Stimulated activated CD4-positive, alpha-beta T cell treated with anti-CD3 and anti-CD28 coated beads, Interleukin-15, amount 100 ng/mL, for 48 hours (primary cell): ENCODE results near the gene TMEM171.

Experiments used
- DNase-seq, 2 donors: peaks; one replicate each; pipeline ENCODE4 v3.0.0-alpha.2; 2020; ENCODE audit warnings: low read depth in 2 of 2

Gene TMEM171, protein sequence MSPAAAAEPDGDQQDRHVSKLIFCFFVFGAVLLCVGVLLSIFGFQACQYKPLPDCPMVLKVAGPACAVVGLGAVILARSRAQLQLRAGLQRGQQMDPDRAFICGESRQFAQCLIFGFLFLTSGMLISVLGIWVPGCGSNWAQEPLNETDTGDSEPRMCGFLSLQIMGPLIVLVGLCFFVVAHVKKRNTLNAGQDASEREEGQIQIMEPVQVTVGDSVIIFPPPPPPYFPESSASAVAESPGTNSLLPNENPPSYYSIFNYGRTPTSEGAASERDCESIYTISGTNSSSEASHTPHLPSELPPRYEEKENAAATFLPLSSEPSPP

DNA sequence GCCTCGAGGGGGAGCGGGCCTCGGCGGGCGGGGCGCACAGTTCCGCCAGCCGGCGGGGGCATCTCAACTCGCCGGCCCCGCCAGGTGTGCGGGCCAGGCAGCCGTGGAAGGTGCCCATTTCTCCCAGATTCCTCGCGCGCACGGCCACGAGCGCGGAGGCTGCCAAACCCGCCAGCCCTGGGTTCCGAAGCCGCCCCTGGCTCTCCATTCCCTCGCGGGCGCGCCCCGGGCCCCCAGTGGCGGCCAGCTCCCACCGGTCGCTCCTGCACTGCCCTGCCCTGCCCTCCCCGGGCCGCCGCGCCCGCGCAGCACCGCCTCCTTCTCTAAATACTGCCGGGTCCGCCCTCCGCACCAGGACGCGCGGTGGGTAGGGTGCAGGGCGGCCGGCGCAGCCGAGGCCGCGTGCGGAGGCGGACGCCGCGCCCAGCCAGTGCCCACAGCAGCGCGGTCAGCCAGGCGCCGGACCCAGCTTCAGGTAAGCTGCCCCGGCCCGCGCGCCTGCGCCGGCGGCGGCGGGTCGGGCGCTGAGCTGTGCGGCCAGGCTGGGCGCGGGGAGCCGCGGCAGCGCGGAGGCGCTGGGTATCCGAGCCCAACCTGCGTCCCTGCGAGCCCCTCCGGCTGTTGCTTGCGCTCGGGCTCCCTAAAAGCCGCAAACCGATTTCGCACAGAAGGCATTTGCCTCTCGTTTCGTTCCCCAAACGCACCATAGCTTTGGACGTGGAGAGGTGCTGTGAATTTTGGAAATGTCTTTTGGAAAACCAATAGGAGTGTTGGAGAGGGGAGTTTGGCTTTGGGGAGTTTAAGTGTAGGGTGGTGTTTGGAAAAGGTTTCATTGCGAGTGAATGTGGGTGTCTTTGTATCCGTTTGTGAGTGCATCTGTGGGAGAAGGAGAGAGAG is at the start of gene TMEM171:
TSS of gene TMEM171 (plus strand) at position 354 of the 897 bp plus-strand sequence. CDS start 2,799 bp downstream, outside the sequence.
- DNase-seq: no peak

DNA sequence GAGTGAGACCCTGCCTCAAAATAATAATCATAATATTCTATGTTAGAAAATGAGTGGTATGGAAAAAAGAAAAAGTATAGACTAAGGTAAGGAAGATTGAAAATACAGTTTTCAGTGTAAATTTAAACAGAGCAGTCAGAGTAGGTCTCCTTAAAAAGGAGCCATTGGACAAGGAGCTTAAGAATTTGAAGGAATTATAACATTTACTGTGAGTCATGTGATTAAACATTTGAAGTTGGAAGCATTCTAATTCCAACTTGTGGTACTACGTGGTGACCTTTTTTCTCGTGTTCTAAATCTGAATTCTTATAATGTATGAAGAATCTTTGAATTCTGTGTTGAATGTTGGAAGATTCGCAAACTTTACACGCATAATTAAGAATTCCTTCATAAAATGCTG is 39.3 kb upstream of the TMEM171 start:
- DNase-seq: no peak

DNA sequence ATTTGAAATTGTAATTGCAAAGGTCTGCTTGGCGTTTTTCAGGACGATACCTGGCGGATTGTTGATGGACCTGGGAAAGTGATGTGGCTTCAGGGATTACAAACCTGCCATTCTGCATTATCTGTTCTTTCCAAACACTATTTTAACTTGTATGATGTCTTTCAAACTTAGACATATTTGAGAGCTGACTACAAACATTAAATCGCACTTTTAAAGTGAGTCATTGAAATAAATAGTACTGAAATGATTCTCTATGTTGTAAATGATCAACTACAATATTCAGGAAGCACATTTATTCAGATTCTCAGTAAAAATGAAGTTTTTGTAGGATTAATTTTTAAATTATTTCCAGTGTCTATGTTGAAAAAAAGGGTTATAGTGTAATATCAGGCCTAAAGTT is 32.3 kb upstream of the TMEM171 start:
- no peak for DNase-seq

DNA sequence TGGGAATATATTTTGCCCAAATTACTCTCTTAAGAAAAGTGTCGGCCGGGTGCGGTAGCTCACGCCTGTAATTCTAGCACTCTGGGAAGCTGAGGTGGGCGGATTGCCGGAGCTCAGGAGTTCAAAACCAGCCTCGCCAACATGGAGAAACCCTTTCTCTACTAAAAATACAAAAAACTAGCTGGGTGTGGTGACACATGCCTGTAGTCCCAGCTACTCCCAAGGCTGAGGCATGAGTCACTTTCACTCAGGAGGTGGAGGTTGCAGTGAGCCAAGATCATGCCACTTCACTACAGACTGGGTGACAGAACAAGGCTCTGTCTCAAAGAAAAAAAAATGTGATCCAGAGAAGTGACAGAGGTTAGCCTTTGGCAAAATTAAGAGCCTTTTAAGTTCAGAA is 26.4 kb upstream of the TMEM171 start:
- peak; percentile 6 to 18 for DNase-seq

DNA sequence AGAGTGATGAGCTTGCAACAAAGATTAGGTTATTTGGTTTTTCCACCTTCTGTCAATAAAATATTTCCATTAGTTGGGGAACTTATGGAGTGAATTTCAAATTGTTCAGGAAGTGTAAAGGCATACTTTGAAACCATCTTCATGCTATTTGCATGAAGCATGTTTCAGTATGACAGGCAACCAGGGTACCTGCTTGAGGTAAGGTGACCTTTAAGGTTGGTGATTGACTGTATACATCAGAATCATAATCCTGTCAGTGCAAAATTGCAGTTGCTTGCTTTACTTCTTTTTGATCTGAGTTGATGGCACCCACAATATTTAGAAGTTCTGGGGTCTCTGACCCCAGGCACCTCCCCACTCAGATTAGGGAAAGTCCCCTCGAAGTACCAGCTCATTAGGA is 26.0 kb upstream of the TMEM171 start:
- no peak for DNase-seq

DNA sequence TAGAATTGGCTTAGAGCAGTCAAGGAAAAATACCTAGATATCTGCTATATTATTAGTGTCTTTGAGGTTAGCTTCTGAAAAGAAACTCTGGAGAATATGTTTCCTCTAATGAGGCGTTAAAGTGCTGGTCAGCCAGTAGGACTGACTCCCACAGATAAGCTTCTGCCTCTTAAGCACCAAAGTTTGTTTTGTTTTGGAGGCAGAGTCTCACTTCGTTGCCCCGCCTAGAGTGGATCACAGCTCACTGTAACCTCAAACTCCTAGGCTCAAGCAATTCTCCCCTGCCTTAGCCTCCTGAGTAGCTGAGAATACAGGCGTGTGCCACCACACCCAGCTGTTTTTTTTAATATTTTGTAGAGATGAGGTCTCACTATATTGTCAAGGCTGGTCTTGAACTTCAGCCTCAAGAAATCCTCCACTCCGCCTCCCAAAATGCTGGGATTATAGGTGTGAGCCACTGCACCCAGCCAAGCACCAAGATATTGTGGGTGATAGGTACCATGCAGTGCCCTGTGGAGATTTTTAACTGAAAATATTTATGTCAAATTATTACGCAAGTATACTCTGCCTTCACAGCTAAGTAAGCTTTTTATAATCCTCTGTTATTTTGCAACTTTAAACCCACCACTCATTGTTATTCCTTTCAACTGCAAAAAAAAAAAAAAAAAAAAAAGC is 24.7 kb upstream of the TMEM171 start:
- DNase-seq: no peak

DNA sequence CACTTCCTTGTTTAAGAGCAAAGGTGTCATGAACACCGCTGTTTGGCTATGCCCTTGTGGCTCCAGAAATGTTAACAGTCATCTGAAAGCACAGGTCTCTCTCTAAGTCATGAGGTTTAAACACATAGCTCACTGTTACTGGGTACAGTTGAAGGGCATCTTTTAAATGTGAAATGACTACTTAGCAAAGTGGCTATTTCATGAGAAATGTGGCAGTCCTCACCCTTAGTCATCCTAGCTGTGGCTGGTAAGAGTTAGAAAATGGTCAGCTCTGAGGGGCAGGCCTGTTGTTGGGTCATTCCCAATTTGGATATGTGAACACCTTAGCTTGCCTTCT is 24.2 kb upstream of the TMEM171 start:
- no peak for DNase-seq

DNA sequence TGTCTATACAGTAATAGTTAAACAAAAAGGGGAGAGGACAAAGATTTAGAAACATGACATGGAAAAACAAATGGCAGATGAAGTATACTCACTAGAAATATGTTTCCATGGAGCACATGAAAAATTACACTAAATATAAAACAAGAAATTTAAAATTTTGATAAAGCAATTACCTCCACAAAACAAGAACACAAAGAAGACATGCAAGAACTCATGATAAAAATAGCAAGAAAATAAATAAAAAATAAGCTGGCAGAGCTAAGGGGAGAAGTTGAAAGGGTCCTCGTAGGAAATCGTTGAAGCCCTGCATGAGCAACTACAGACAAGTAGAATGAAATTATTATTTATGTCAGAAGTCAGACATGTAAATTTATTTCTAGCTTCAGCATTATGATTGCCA is 22.6 kb upstream of the TMEM171 start:
- DNase-seq: no peak

DNA sequence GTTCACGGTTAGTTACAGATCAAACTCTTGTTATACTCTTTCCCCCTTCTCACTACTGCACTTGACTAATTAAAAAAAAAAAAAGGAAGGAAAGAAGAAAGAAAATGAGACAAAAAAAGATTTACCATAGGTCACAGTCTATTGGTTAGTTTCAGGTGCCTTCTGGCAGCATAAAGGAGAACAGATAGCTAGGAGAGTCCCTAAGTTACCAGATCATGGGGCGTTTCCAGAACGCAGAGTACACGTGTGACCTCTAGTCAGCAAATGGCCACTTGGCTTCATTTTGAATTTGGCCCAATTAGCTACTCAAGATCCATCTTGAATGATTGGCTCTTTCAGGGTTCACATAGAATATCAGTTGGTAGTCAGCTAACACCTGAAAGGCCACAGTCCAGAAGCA is 20.3 kb upstream of the TMEM171 start:
- no peak for DNase-seq

DNA sequence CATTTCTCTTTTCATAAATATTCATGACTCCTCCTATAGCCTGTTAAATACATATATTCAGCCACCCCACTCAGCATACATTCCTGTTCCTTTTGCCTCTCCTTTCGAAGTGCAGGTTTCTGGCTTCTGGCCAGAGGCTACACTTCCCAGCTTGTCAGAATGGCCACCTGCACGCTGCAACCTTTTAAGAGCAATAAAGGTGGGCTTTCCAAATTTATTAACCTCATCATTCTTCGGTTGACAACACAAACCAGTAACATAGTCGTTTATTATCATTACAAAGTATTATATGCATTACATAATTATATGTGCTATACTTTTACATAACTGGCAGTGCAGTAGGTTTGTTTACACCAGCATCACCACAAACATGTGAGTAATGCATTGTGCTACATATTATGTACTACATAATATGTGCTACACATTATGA is 16.5 kb upstream of the TMEM171 start:
- DNase-seq: no peak

DNA sequence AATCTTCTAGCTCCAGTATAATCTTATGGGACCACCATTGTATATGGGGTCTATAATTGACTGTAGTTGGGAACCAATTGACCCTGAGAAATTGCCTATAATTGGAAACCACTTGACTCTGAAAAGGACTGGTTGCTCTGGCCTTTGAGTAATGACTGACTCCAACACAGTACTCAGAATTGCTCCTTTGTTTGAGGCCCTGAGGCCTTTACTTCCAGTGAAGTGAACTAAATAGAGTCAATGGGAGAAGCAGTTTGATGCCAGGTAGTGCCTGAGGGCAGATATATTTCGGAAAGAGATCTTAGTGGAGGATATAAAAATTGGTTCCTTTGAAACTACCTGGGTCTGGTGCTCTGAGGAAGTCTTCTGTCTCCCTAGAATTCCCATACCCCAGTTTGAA is 16.0 kb upstream of the TMEM171 start:
- DNase-seq: no peak

DNA sequence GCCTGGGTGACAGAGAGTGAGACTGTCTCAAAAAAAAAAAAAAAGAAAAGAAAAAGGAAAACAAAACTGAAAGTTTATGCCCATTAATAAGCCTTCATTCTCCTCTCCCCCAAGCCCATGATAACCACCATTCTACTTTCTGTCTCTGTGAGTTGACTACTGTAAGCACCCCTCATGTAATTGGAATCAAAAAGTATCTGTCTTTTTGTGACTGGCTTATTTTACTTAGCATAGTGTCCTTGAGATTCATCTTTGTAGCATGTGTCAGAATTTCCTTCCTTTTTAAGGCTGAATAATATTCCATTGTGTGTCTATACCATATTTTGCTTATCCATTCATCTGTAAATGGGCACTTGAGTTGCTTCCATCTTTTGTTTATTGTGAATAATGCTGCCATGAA is 14.0 kb upstream of the TMEM171 start:
- no peak for DNase-seq

DNA sequence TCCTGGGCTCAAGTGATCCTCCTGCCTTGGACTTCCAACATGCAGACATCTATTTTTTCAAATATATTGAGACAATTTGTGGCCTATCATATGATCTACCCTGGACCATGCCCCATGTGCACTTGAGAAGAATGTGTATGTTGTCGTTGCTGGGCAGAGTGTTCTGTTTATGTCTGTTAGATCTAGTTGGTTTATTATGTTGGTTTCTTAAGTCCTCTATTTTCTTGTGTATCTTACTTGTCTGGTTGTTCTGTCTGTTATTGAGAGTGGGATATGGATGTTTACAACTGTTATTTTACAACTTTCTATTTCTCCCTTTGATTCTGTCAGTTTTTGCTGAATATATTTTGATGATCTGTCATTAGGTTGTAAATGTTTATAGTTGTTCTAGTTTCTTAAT is 10.2 kb upstream of the TMEM171 start:
- DNase-seq: no peak

DNA sequence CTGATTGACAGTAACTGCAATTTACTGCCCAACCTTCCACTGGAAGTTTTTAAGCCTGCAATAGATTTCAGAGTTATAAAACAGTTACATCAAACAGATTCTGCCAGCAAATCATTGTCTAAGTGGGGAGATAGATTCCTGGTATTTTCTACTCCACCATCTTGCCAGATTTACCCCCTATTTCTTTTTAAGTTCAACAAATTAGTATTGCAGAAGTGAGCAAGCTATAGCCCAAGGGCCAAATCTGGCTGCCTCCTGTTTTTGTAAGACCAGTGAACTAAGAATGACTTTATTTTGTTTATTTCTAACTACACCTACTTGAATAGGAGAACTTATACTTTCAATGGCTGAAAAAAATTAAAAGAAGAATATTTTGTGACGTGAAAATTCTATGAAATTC is 8.8 kb upstream of the TMEM171 start:
- DNase-seq: no peak

DNA sequence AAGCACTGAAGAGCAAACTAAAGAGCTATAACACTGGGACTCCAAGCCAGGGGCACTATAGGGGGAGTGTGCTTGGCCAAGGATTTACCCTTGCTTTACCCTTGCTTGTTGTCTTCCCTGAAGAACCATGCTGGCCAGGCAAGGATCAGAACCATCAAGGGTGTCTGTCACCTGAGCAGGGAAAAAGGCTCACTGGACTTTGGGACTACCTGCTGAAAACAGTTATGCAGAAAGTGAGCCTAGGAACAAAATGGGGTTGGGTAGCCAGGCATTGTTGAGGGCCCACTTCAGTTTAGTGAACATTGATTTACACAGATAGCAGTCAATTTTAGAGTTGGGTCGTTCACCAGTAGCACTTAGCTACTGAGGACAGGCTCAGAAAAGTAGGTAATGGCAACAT is 8.0 kb upstream of the TMEM171 start:
- no peak for DNase-seq

DNA sequence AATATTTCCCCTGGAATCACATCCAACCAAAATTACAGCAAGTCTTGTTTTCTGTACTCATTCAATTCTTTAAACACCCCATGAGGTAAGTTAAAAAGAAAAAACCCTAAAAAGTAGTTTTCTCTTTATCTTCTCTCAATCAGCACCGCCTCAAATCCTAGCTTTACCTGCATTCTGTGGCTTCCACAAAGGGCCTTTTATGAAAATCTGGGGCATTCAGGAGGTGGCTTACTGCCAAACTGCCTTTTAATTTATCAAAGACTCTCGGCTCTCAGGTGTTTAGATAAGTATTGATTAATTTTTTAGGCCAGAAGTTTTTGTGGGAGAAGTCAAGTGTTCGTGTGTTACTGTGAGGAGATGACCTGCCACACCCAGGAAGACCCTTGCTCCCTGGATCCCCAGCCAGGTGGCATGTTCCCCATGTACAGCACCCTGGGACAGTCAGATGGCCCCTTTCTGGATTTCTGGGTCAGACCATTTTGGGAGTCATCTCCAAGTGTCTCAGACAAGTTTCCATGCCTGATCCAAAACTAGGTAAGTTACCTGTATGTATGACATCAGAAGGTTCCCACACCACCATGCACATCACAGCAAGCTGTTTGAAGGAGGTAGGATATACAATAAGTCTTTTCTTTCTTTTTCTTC is 6.2 kb upstream of the TMEM171 start:
- no peak for DNase-seq

DNA sequence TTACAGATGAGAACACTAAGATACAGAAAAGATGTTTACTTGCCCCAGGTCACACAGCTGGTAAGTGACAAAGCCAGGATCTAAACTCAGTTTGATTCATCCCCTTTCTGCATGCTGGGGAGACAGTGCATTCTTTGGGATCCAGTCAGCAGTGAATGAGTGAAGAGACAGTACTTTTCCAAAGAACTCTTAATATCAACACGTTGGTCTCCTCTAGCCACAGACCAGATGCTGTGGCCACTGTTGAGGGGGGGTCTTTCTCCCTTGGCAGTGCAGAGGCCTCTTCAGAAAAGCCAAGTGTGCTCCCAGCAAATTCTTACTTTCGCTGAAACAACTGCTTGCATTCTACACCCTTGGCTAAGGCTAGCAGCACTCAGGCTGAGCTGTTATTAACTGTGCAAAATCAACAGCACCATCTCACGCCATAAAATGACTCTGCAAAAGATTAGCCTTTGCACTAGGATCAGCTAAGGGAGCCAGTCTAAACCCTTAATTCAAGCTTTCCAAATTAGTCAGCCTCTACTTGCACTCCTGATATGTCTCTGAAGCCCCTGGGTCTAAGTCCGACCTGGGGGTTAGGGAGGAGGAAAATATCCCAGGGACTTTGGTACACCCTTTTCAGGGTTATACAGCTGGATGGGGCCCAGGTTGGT is 4.8 kb upstream of the TMEM171 start:
- DNase-seq: no peak

DNA sequence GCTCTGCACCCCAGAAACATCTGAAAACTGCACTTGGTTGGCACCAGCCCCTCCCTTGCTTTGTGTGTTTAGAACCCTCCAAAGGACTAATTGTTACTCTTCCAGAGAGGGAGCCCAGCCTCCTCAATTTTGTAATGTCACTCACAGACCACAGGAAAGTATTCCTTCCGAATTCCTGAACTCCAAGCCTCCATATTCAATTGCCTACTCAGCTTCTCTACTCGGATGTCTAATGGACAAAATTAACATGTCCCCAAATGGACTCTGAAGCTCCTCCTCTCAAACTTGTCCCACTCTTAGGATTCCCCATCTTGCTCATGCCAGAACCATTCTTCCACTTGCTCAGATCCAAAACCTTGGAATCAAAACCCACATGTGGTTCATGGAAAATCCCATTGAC is 3.9 kb upstream of the TMEM171 start:
- DNase-seq: no peak

DNA sequence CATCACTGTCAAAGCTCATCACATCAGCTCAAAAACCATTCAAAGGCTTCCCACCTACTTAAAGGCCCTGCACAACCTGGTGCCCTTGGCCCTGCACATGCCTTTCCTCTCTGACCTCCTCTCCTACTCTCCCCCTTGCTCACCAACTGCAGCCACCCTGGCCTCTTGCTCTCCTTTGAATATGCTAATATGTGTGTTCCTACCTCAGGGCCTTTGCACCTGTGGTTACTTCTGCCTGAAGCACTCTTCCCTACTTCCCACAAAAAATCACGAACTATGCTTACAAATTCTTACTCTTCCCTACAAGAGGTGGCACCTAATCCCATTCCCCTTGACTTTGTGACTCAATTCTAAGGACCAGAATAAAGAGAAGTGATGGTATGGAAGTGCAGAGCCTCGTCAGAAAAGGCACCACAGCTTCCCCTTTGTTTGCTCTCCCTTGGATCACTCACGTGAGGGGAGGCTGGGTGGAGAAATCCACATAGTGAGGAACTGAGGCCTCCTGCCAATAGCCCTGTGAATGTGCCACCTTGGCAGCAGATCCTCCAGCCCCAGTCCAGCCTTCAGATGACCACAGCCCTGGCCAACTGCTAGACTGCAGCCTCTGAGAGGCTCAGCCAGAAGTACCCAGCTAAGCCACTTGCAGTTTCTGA is 3.2 kb upstream of the TMEM171 start:
- no peak for DNase-seq

DNA sequence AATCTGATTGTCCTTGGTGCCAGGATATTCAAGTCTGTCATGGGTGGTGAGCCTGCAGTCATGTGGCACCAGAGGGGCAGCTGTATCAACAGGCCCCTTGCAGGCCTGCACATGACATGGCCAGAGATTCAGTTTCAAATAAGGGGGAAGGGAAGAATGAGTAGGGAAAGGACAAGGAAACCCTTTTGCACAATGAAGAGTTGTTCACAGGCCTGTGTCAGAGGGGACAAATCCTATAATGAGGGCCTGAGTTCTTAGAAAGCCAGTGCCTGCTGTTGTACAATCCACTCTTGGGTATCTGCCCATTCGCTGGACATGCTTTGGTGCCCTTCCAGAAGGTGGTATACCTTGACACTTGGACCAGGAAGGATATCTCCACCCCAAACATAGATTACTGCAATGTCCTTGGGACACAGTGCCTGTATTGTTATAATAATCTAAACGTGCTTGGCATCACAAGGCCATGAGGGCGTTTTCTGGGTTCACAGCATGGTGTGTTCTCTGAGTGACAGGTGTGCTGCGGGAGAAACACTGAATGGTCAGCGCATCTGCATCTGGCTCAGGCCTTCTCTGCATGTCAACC is 1.9 kb upstream of the TMEM171 start:
- DNase-seq: no peak
